Measurements from ENCODE around the gene MAPK13.

DNA sequence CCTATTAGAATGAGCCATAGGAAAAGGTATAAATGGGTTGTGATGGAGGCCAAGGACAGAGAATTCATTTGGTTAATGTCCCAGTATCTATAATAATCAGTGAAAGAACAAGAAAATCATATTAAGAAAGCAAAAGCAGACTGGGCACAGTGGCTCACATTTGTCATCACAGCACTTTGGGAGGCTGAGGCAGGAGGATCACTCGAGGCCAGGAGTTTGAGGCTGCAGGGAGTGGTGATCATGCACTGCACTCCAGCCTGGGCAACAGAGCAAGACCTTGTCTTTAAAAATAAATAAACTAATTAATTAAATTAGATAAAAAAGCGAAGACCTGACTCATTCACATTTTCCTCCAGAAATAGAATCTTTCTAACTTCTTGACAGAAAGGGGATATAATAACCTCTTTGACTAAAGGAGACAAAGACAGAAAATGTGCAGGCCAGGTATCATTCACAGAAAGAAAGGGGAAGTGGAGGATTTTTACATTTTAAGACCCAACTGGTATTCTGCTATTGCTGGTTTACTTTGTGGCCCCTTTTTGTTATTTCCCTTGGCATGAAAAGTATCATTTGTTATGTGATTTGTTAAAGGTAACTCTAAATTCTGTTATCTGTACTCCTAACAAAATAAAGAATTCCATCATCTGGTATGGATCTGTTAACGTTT, 31.9 kb upstream of the MAPK13 start:
- TF ChIP-seq, protein P1, sequence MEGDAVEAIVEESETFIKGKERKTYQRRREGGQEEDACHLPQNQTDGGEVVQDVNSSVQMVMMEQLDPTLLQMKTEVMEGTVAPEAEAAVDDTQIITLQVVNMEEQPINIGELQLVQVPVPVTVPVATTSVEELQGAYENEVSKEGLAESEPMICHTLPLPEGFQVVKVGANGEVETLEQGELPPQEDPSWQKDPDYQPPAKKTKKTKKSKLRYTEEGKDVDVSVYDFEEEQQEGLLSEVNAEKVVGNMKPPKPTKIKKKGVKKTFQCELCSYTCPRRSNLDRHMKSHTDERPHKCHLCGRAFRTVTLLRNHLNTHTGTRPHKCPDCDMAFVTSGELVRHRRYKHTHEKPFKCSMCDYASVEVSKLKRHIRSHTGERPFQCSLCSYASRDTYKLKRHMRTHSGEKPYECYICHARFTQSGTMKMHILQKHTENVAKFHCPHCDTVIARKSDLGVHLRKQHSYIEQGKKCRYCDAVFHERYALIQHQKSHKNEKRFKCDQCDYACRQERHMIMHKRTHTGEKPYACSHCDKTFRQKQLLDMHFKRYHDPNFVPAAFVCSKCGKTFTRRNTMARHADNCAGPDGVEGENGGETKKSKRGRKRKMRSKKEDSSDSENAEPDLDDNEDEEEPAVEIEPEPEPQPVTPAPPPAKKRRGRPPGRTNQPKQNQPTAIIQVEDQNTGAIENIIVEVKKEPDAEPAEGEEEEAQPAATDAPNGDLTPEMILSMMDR (IDR thresholded peaks at IDR 0.05): no peak
- TF ChIP-seq POLR2A (IDR thresholded peaks at IDR 0.05): no peak
